Gastroesophageal sphincter (tissue), 3 donors: ENCODE measurements around the gene CACNA2D3.

Source experiments
- EP300 ChIP-seq: sonication (generic); formaldehyde crosslinking; IDR thresholded peaks from one replicate; pipeline ENCODE4 v1.6.1; 2017; ENCODE audit warnings: antibody characterized with exemption, mild to moderate bottlenecking
- POLR2A ChIP-seq, 2 donors: fragments of 450-650 bp; IDR thresholded peaks; one replicate each; pipeline ENCODE4 v1.6.1; 2017; ENCODE audit warnings: antibody characterized with exemption in 2 of 2, mild to moderate bottlenecking in 2 of 2, moderate library complexity in 1 of 2
- POLR2AphosphoS5 ChIP-seq: sonication (generic); formaldehyde crosslinking; IDR thresholded peaks from one replicate; pipeline ENCODE4 v1.6.1; 2017; ENCODE audit warnings: antibody characterized with exemption
- TF ChIP-seq, protein P1 (sequence below), 4 experiments: fragments of 200-600 bp in 2 of 4; fragments of 450-650 bp in 2 of 4; sonication (generic) in 1 of 4; IDR thresholded peaks; one replicate each; pipeline ENCODE4 v1.5.1; 2017 to 2019; ENCODE audit warnings: antibody characterized with exemption in 4 of 4, mild to moderate bottlenecking in 2 of 4, moderate library complexity in 2 of 4

DNA sequence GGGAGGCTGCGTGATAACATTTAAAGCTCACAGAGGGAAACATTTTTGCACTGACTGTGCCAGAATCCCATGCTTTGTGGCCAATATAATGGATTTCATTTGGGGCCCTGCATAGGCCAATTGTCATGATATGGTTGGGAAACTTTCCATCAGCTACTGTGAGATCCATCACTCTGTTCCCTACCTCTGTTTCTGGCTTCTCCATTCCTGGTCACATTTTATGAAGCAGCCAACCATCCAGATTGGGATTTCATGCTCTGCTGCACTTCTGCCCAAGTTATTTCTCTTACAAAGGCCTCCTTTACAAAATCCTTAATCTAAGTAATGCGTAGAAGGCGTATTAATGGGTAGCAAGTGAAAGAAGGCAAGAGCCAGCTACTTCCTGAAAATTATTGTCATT, 584.4 kb downstream of the CACNA2D3 start:
- TF ChIP-seq, protein P1, sequence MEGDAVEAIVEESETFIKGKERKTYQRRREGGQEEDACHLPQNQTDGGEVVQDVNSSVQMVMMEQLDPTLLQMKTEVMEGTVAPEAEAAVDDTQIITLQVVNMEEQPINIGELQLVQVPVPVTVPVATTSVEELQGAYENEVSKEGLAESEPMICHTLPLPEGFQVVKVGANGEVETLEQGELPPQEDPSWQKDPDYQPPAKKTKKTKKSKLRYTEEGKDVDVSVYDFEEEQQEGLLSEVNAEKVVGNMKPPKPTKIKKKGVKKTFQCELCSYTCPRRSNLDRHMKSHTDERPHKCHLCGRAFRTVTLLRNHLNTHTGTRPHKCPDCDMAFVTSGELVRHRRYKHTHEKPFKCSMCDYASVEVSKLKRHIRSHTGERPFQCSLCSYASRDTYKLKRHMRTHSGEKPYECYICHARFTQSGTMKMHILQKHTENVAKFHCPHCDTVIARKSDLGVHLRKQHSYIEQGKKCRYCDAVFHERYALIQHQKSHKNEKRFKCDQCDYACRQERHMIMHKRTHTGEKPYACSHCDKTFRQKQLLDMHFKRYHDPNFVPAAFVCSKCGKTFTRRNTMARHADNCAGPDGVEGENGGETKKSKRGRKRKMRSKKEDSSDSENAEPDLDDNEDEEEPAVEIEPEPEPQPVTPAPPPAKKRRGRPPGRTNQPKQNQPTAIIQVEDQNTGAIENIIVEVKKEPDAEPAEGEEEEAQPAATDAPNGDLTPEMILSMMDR (IDR thresholded peaks at IDR 0.05) = no peak
- no peak for TF ChIP-seq POLR2AphosphoS5
- no peak for TF ChIP-seq POLR2A (IDR thresholded peaks at IDR 0.05)
- TF ChIP-seq EP300 = no peak
